Measurements from ENCODE around the gene ATP2B2.

ATP2B2 gene

GRCh38 chr3:10305331-10305902 lies 200.0 kb downstream of the ATP2B2 start:
- Histone ChIP-seq H4K20me1 (ENCODE audit: insufficient read depth, low read length) (peaks cover 12% of the 10 kb centered on the region), H2AFZ (ENCODE audit: low read depth, low read length) (no peak overlapping the region), H3K79me2 (ENCODE audit: insufficient read depth, low read length) (no peaks in the 10 kb centered on the region), H3K27ac (ENCODE audit: low read length) (no peak overlapping the region), H3K36me3 (ENCODE audit: insufficient read depth, low read length) (peaks cover 88% of the 10 kb centered on the region), H3K27me3 (ENCODE audit: insufficient read depth, low read length, poor library complexity) (no peaks in the 10 kb centered on the region), H3K9ac (ENCODE audit: low read depth, low read length) (no peak overlapping the region), H3K9me3 (ENCODE audit: insufficient read depth, low read length, severe bottlenecking) (no peaks in the 10 kb centered on the region), H3K4me3 (ENCODE audit: low read depth in 1 of 2, low read length in 2 of 2) (no peak overlapping the region), H3K4me1 (ENCODE audit: insufficient read depth, low read length) (no peaks in the 10 kb centered on the region), H3K4me2 (ENCODE audit: insufficient read depth, low read length) (no peak overlapping the region)
- DNase-seq = no peak
- ATAC-seq (ENCODE audit: insufficient read depth, low read depth) = no peak
- TF ChIP-seq EZH2 (IDR thresholded peaks at IDR 0.05; ENCODE audit: borderline replicate concordance, low read depth, low read length, severe bottlenecking) (no peak), CTCF (IDR thresholded peaks at IDR 0.05; ENCODE audit: borderline replicate concordance, extremely low read depth, low read length, poor library complexity, severe bottlenecking) (no peak)

GRCh38 chr3:10304905-10305304 lies 200.5 kb downstream of the ATP2B2 start:
- TF ChIP-seq CTCF (IDR thresholded peaks at IDR 0.05; ENCODE audit: borderline replicate concordance, extremely low read depth, low read length, poor library complexity, severe bottlenecking) (no peak), EZH2 (IDR thresholded peaks at IDR 0.05; ENCODE audit: borderline replicate concordance, low read depth, low read length, severe bottlenecking) (no peak)
- no peaks in the 10 kb centered on the region for H3K27me3 ChIP-seq (ENCODE audit: insufficient read depth, low read length, poor library complexity)
- H3K9ac ChIP-seq (ENCODE audit: low read depth, low read length) = no peak overlapping the region
- H4K20me1 ChIP-seq (ENCODE audit: insufficient read depth, low read length) = peaks cover 16% of the 10 kb centered on the region
- no peak overlapping the region for H3K27ac ChIP-seq (ENCODE audit: low read length)
- no peak overlapping the region for H2AFZ ChIP-seq (ENCODE audit: low read depth, low read length)
- no peaks in the 10 kb centered on the region for H3K79me2 ChIP-seq (ENCODE audit: insufficient read depth, low read length)
- H3K9me3 ChIP-seq (ENCODE audit: insufficient read depth, low read length, severe bottlenecking) = no peaks in the 10 kb centered on the region
- no peak overlapping the region for H3K4me2 ChIP-seq (ENCODE audit: insufficient read depth, low read length)
- ATAC-seq (ENCODE audit: insufficient read depth, low read depth) (no peak), DNase-seq (no peak)
- H3K36me3 ChIP-seq (ENCODE audit: insufficient read depth, low read length) = peaks cover 88% of the 10 kb centered on the region
- H3K4me1 ChIP-seq (ENCODE audit: insufficient read depth, low read length) = no peaks in the 10 kb centered on the region
- H3K4me3 ChIP-seq (ENCODE audit: low read depth in 1 of 2, low read length in 2 of 2) = no peak overlapping the region

- peaks cover 19% of the 10 kb centered on the region for H4K20me1 ChIP-seq (ENCODE audit: insufficient read depth, low read length)
- no peaks in the 10 kb centered on the region for H3K4me1 ChIP-seq (ENCODE audit: insufficient read depth, low read length)
- peaks cover 91% of the 10 kb centered on the region for H3K36me3 ChIP-seq (ENCODE audit: insufficient read depth, low read length)
- H2AFZ ChIP-seq (ENCODE audit: low read depth, low read length) = no peak overlapping the region
- H3K9me3 ChIP-seq (ENCODE audit: insufficient read depth, low read length, severe bottlenecking) = no peaks in the 10 kb centered on the region
- no peaks in the 10 kb centered on the region for H3K79me2 ChIP-seq (ENCODE audit: insufficient read depth, low read length)
- no peak for DNase-seq
- H3K27ac ChIP-seq (ENCODE audit: low read length) = no peak overlapping the region
- H3K27me3 ChIP-seq (ENCODE audit: insufficient read depth, low read length, poor library complexity) = no peaks in the 10 kb centered on the region
- no peak for TF ChIP-seq CTCF (IDR thresholded peaks at IDR 0.05; ENCODE audit: borderline replicate concordance, extremely low read depth, low read length, poor library complexity, severe bottlenecking)
- no peak for TF ChIP-seq EZH2 (IDR thresholded peaks at IDR 0.05; ENCODE audit: borderline replicate concordance, low read depth, low read length, severe bottlenecking)
- H3K4me3 ChIP-seq (ENCODE audit: low read depth in 1 of 2, low read length in 2 of 2) = no peak overlapping the region
- no peak overlapping the region for H3K9ac ChIP-seq (ENCODE audit: low read depth, low read length)
- no peak overlapping the region for H3K4me2 ChIP-seq (ENCODE audit: insufficient read depth, low read length)
- no peak for ATAC-seq (ENCODE audit: insufficient read depth, low read depth)
These were observed 201.6 kb downstream of the ATP2B2 start for GRCh38 chr3:10303785-10304184.
